Measurements from ENCODE around the gene KCNH1. TPM values are rescaled to one million over a fixed set of nuclear protein-coding genes. Genes with fewer than 3 reads are reported as not detected.

The KCNH1 gene
- total RNA-seq, 5 donors from 2014 or later (not counting 1 experiment from before 2014, with no cell fraction given), result not detected

DNA sequence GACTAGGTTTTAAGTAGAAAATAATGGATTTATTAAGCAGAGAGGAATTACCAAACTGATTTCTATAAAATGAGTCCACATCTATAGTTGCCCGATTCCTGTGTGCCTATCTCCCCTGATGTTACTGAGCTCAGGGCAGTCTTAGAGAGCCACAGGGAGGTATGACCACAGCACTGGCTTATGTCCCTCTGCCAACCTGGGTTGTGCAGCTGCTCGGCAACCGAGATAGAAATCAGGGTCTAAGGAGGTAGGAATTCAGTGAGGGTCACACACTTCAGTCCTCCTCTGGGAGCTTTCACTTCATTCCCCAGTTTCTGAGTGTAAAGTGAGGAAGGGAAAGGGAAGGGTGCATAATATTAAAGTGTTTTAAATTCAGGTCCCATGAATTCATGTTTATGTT lies 386.8 kb downstream of the KCNH1 start:
- WGBS (ENCODE audit: insufficient coverage), result no CpG with 5 or more reads among the region's 3 CpGs
- CTCF ChIA-PET, result no interaction called here
- H3K9me3 Mint-ChIP-seq, result no peaks in the 10 kb centered on the region

DNA sequence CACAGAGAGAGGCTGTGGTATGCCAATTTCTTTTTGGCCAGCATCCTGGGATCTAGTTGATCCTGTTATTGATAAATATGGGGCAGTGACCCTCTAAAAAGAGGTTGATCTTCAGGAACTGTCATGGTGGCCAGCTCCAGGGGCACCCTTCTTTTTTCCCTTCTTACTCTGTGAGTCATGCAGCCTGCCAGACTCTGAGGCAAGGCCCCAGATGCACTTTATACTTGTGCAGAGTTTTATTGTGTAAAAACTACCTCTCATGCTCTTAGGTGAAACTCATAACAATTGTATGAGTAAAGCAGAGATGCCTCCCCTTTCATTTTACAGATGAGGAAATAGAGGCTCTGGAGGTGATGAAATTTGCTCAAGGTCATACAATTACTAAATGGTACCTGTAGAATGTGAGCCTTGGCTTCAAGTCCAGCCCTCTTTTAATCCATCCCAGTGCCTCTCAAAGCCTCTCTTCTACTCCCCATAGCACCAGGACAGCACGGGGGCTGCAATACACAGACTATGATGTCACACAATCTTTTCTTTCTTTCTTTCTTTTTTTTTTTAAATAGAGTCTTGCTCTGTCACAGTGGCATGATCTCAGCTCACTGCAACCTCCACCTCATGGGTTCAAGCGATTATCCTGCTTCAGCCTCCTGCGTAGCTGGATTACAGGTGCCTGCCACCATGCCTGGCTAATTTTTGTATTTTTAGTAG lies 387.8 kb downstream of the KCNH1 start:
- H3K36me3 ChIP-seq (ENCODE audit: control insufficient read depth in 2 of 2, extremely low read depth in 1 of 2, insufficient read depth in 1 of 2, low read length in 1 of 2), result no peaks in the 10 kb centered on the region
- peaks cover 0 to 4% of the 10 kb centered on the region in 2 donors for H3K27me3 Mint-ChIP-seq
- DNase-seq (no peak), ATAC-seq (replicated peaks in 1 of 4) (no peak)
- CTCF ChIA-PET, result no interaction called here
- no peaks in the 10 kb centered on the region for H3K9me3 Mint-ChIP-seq
- H3K4me3 ChIP-seq (ENCODE audit: control insufficient read depth in 1 of 2, extremely low read depth in 1 of 2, low read length in 1 of 2), result no peak overlapping the region
- H3K4me3 Mint-ChIP-seq, result no peak overlapping the region
- H3K4me1 ChIP-seq (ENCODE audit: control insufficient read depth in 1 of 2, extremely low read depth in 1 of 2, insufficient read depth in 2 of 2, low read length in 2 of 2), result no peaks in the 10 kb centered on the region
- WGBS (ENCODE audit: insufficient coverage), result 11% methylated on average over 1 of the region's 3 CpGs
- POLR2A ChIA-PET, result no interaction called here
- no peaks in the 10 kb centered on the region for H3K36me3 Mint-ChIP-seq
- H3K27ac Mint-ChIP-seq, result no peak overlapping the region
- H3K27me3 ChIP-seq (replicated peaks in 1 of 2; ENCODE audit: control insufficient read depth in 2 of 2, extremely low read depth in 1 of 2, insufficient read depth in 2 of 2, low read length in 1 of 2), result peaks cover 0 to 5% of the 10 kb centered on the region in 2 experiments
- no peak overlapping the region for H3K27ac ChIP-seq (ENCODE audit: low read length)
- no peaks in the 10 kb centered on the region for H3K9me3 ChIP-seq
- no peaks in the 10 kb centered on the region for H3K4me1 Mint-ChIP-seq

More for the DNA sequence above, 386.8 kb downstream of the KCNH1 start:
- H3K27ac ChIP-seq (ENCODE audit: low read length), result no peak overlapping the region
- no peaks in the 10 kb centered on the region for H3K36me3 Mint-ChIP-seq
- no peak overlapping the region for H3K4me3 Mint-ChIP-seq
- no peak for ATAC-seq (replicated peaks in 1 of 4)
- H3K27me3 ChIP-seq (replicated peaks in 1 of 2; ENCODE audit: control insufficient read depth in 2 of 2, extremely low read depth in 1 of 2, insufficient read depth in 2 of 2, low read length in 1 of 2), result peaks cover 0 to 5% of the 10 kb centered on the region in 2 experiments
- POLR2A ChIA-PET, result no interaction called here
- no peaks in the 10 kb centered on the region for H3K9me3 ChIP-seq
- H3K27me3 Mint-ChIP-seq, result peaks cover 0 to 4% of the 10 kb centered on the region in 2 donors
- H3K27ac Mint-ChIP-seq, result no peak overlapping the region
- no peaks in the 10 kb centered on the region for H3K4me1 Mint-ChIP-seq
- no peak for DNase-seq
- no peaks in the 10 kb centered on the region for H3K4me1 ChIP-seq (ENCODE audit: control insufficient read depth in 1 of 2, extremely low read depth in 1 of 2, insufficient read depth in 2 of 2, low read length in 2 of 2)
- no peaks in the 10 kb centered on the region for H3K36me3 ChIP-seq (ENCODE audit: control insufficient read depth in 2 of 2, extremely low read depth in 1 of 2, insufficient read depth in 1 of 2, low read length in 1 of 2)
- H3K4me3 ChIP-seq (ENCODE audit: control insufficient read depth in 1 of 2, extremely low read depth in 1 of 2, low read length in 1 of 2), result no peak overlapping the region

DNA sequence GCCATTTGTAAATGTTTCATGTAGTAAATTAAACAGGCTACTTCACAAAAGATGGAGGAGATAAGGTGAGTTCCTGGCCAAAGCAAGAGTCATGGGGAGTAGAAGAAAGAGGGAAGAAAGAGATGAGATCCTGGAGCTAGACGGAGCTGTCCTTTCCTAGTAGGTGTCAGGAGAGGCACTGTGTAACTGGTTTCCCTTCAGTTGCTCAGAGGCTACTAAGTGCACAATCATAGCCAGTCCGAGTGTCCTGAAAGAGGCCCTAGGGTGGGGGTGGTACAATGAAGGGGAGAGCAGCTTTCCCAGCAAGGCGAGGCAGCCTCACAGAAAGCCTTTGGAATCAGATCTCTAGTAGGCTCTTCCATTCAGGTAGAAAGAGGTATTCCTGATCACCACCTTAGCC lies 390.9 kb downstream of the KCNH1 start:
- Histone ChIP-seq H3K27me3 (replicated peaks in 1 of 2; ENCODE audit: control insufficient read depth in 2 of 2, extremely low read depth in 1 of 2, insufficient read depth in 2 of 2, low read length in 1 of 2) (no peaks in the 10 kb centered on the region), H3K4me1 (ENCODE audit: control insufficient read depth in 1 of 2, extremely low read depth in 1 of 2, insufficient read depth in 2 of 2, low read length in 2 of 2) (no peaks in the 10 kb centered on the region), H3K9me3 (no peaks in the 10 kb centered on the region), H3K36me3 (ENCODE audit: control insufficient read depth in 2 of 2, extremely low read depth in 1 of 2, insufficient read depth in 1 of 2, low read length in 1 of 2) (no peaks in the 10 kb centered on the region), H3K27ac (ENCODE audit: low read length) (no peak overlapping the region), H3K4me3 (ENCODE audit: control insufficient read depth in 1 of 2, extremely low read depth in 1 of 2, low read length in 1 of 2) (no peak overlapping the region)
- Mint-ChIP-seq H3K9me3 (no peaks in the 10 kb centered on the region), H3K36me3 (no peaks in the 10 kb centered on the region), H3K27ac (no peak overlapping the region), H3K4me3 (no peak overlapping the region), H3K27me3 (peaks cover 1% of the 10 kb centered on the region in 2 donors), H3K4me1 (no peaks in the 10 kb centered on the region)
- ChIA-PET CTCF (no interaction called here), POLR2A (no interaction called here)
- ATAC-seq (replicated peaks in 1 of 4) (no peak), DNase-seq (no peak)
- WGBS (ENCODE audit: insufficient coverage), result 90% methylated on average over 3 of the region's 3 CpGs

- Mint-ChIP-seq H3K27me3 (peaks cover 3 to 14% of the 10 kb centered on the region in 2 donors), H3K4me1 (no peaks in the 10 kb centered on the region), H3K4me3 (no peak overlapping the region), H3K9me3 (no peaks in the 10 kb centered on the region), H3K36me3 (no peaks in the 10 kb centered on the region), H3K27ac (no peak overlapping the region)
- no peak for DNase-seq
- no peaks in the 10 kb centered on the region for H3K36me3 ChIP-seq (ENCODE audit: control insufficient read depth in 2 of 2, extremely low read depth in 1 of 2, insufficient read depth in 1 of 2, low read length in 1 of 2)
- POLR2A ChIA-PET, result no interaction called here
- WGBS (ENCODE audit: insufficient coverage), result 96% methylated on average over 5 of the region's 5 CpGs
- no peak overlapping the region for H3K4me3 ChIP-seq (ENCODE audit: control insufficient read depth in 1 of 2, extremely low read depth in 1 of 2, low read length in 1 of 2)
- H3K4me1 ChIP-seq (ENCODE audit: control insufficient read depth in 1 of 2, extremely low read depth in 1 of 2, insufficient read depth in 2 of 2, low read length in 2 of 2), result no peaks in the 10 kb centered on the region
- ATAC-seq (replicated peaks in 1 of 4), result no peak
- H3K27me3 ChIP-seq (replicated peaks in 1 of 2; ENCODE audit: control insufficient read depth in 2 of 2, extremely low read depth in 1 of 2, insufficient read depth in 2 of 2, low read length in 1 of 2), result peaks cover 0 to under 1% of the 10 kb centered on the region in 2 experiments
- no peak overlapping the region for H3K27ac ChIP-seq (ENCODE audit: low read length)
- CTCF ChIA-PET, result no interaction called here
- no peaks in the 10 kb centered on the region for H3K9me3 ChIP-seq
These were observed 392.4 kb downstream of the KCNH1 start for GRCh38 chr1:210741564-210741963.

DNA sequence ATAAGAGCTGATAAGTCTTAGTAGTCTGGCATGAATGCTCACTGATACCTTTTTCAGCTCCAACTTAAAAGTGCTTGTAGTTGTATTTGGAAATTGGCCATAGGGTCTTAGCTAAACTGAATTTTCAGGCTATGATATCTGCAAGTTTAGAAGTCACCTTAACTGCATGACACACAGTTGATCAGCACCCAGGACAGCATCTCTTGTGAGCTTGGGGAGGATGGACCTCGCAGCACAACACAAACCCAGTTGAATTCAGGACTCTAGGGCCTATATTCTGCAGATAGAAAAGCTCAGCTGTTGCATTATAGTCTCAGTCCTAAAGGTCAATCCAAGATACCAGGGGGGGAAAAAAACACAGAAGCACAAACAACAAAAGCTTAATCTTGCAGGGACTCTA lies 394.3 kb downstream of the KCNH1 start:
- H3K27me3 Mint-ChIP-seq, result peaks cover 4 to 26% of the 10 kb centered on the region in 2 donors
- peaks cover 0 to 8% of the 10 kb centered on the region in 2 experiments for H3K27me3 ChIP-seq (replicated peaks in 1 of 2; ENCODE audit: control insufficient read depth in 2 of 2, extremely low read depth in 1 of 2, insufficient read depth in 2 of 2, low read length in 1 of 2)
- ChIA-PET POLR2A (interaction anchor here in 1 of 2 donors (0.6 kb wide), 1 partner anchor 300 kb away, joined by 10 read pairs; no protein-coding TSS in a partner anchor), CTCF (no interaction called here)
- no peaks in the 10 kb centered on the region for H3K9me3 ChIP-seq
- H3K9me3 Mint-ChIP-seq, result no peaks in the 10 kb centered on the region
- no peaks in the 10 kb centered on the region for H3K36me3 ChIP-seq (ENCODE audit: control insufficient read depth in 2 of 2, extremely low read depth in 1 of 2, insufficient read depth in 1 of 2, low read length in 1 of 2)
- no peaks in the 10 kb centered on the region for H3K4me1 ChIP-seq (ENCODE audit: control insufficient read depth in 1 of 2, extremely low read depth in 1 of 2, insufficient read depth in 2 of 2, low read length in 2 of 2)
- no peak overlapping the region for H3K4me3 ChIP-seq (ENCODE audit: control insufficient read depth in 1 of 2, extremely low read depth in 1 of 2, low read length in 1 of 2)
- ATAC-seq (replicated peaks in 1 of 4) (no peak), DNase-seq (no peak)
- H3K4me3 Mint-ChIP-seq, result no peak overlapping the region
- H3K4me1 Mint-ChIP-seq, result no peaks in the 10 kb centered on the region
- no peak overlapping the region for H3K27ac Mint-ChIP-seq
- H3K36me3 Mint-ChIP-seq, result no peaks in the 10 kb centered on the region
- no peak overlapping the region for H3K27ac ChIP-seq (ENCODE audit: low read length)
- no CpG with 5 or more reads among the region's 1 CpG for WGBS (ENCODE audit: insufficient coverage)

GRCh38 chr1:210738256-210738655 lies 395.7 kb downstream of the KCNH1 start:
- H3K9me3 ChIP-seq, result no peaks in the 10 kb centered on the region
- Mint-ChIP-seq H3K27me3 (peaks cover 4 to 29% of the 10 kb centered on the region in 2 donors), H3K4me3 (no peak overlapping the region), H3K27ac (no peak overlapping the region), H3K4me1 (no peaks in the 10 kb centered on the region), H3K36me3 (no peaks in the 10 kb centered on the region), H3K9me3 (no peaks in the 10 kb centered on the region)
- H3K36me3 ChIP-seq (ENCODE audit: control insufficient read depth in 2 of 2, extremely low read depth in 1 of 2, insufficient read depth in 1 of 2, low read length in 1 of 2), result no peaks in the 10 kb centered on the region
- H3K27me3 ChIP-seq (replicated peaks in 1 of 2; ENCODE audit: control insufficient read depth in 2 of 2, extremely low read depth in 1 of 2, insufficient read depth in 2 of 2, low read length in 1 of 2), result peaks cover 0 to 8% of the 10 kb centered on the region in 2 experiments
- H3K4me1 ChIP-seq (ENCODE audit: control insufficient read depth in 1 of 2, extremely low read depth in 1 of 2, insufficient read depth in 2 of 2, low read length in 2 of 2), result no peaks in the 10 kb centered on the region
- no peak overlapping the region for H3K4me3 ChIP-seq (ENCODE audit: control insufficient read depth in 1 of 2, extremely low read depth in 1 of 2, low read length in 1 of 2)
- ATAC-seq (replicated peaks in 1 of 4), result no peak
- DNase-seq, result no peak
- no peak overlapping the region for H3K27ac ChIP-seq (ENCODE audit: low read length)
- ChIA-PET POLR2A (no interaction called here), CTCF (no interaction called here)
- 43% methylated on average over 1 of the region's 5 CpGs for whole genome bisulfite sequencing (ENCODE audit: insufficient coverage)
